HG03432 (cell line): ENCODE data around the gene CHRNE.
"Not testable (repeated sequence)": the region's sequence is repeated elsewhere in the genome, so short reads cannot be mapped to it uniquely, and the experiment has no call there.

Source experiments
- ATAC-seq: cut with Tn5 transposase; IDR thresholded peaks from one replicate; pipeline ENCODE4 v1.9.1; 2021; ENCODE audit warnings: mild to moderate bottlenecking, moderate library complexity; ENCODE audit not compliant: unreplicated experiment

The CHRNE gene

DNA sequence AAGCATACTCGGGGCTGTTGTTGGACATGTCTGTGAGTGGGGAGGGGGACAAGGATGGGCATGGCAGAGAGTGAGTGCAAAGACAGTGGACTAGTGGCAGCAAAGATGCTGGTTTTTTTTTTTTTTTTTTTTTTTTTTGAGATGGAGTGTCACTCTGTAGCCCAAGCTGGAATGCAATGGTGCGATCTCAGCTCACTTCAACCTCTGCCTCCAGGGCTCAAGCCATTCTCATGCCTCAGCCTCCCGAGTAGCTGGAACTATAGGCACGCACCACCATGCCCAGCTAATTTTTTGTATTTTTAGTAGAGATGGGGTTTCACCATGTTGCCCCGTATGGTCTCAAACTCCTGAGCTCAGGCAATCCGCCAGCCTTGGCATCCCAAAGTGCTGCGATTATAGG is 45.6 kb downstream of the CHRNE start:
- not testable (repeated sequence) for ATAC-seq

- no peak for ATAC-seq
These were observed 46.0 kb downstream of the CHRNE start for GRCh38 chr17:4856937-4857314.

- ATAC-seq: no peak
These were observed 46.5 kb downstream of the CHRNE start for GRCh38 chr17:4856271-4856936.

DNA sequence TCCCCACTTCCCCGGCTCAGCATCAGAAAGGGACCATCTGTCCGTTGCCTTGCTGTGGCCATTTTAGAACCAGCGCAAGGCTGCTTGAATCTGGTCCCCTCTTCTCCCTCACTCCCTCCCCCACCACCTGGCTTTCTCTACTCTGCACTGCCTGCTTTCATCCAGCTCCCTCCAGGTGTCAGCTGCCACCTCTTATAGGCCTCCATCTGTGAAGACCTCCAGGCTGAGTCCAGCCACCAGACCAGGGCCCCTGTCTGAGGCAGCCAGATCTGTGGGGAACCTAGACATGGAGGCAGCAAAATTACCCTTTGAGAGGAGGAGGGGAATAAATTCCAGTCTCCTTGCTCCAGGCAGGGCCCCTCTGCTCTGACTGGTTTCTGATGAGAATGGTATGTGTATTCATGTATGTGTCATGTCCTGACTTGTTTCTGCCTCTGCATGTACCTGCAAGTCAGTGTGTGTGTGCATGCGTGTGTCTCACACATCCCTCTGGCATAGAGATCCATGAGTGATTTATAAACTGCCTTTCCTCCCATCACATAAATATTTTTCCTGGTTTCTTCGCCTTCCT is 48.7 kb downstream of the CHRNE start:
- ATAC-seq: no peak

GRCh38 chr17:4853208-4853671 is 49.7 kb downstream of the CHRNE start:
- ATAC-seq: no peak

GRCh38 chr17:4852567-4853207 is 50.2 kb downstream of the CHRNE start:
- ATAC-seq: no peak

- ATAC-seq: no peak
These were observed 51.8 kb downstream of the CHRNE start for GRCh38 chr17:4851084-4851483.

GRCh38 chr17:4850246-4850645 is 52.7 kb downstream of the CHRNE start:
- ATAC-seq: no peak

GRCh38 chr17:4849011-4849536 is 53.8 kb downstream of the CHRNE start:
- no peak for ATAC-seq
